GM19467 (cell line): ENCODE data around the gene KCNQ5.

Experiments
- ATAC-seq: cut with Tn5 transposase; IDR thresholded peaks from one replicate; pipeline ENCODE4 v1.9.1; 2021; ENCODE audit warnings: mild to moderate bottlenecking, moderate library complexity; ENCODE audit not compliant: unreplicated experiment

Gene KCNQ5

DNA sequence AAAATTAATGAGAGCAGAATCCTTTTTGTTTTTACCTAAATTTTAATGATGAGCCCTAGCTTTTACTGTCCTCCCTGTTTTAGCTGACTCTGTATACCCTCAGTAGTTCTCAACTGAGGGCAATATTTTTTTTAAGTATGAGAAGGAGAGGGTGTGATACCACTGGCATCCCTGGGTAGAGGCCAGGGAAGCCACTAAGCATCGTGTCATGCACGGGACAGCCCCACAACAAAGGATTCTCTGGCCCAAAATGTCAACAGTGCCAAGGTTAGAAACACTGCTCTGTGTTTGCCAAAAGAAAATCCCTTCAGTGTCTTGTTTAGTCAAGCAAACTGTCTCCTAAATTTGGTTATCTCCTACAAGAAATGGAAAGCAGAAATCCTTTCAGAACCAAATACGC is 210.4 kb downstream of the KCNQ5 start:
- ATAC-seq = no peak

DNA sequence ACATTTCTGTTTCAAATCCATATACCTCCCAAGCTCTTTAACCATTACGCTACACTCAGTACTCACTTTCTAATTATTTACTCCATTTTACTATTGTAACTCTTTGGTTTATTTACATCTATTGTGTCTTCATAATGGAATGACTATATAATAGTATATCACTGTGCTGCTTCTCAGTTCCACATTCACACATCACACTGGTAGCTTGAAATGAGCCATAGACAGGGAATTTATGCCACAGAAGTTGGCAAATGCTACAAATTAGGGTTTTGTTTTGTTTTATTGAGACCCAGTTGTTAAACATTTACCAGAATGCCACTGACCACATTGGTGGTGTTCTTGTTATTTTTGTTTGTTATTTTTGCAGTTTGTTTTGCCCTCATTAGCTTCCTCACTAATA is 213.9 kb downstream of the KCNQ5 start:
- ATAC-seq = no peak

DNA sequence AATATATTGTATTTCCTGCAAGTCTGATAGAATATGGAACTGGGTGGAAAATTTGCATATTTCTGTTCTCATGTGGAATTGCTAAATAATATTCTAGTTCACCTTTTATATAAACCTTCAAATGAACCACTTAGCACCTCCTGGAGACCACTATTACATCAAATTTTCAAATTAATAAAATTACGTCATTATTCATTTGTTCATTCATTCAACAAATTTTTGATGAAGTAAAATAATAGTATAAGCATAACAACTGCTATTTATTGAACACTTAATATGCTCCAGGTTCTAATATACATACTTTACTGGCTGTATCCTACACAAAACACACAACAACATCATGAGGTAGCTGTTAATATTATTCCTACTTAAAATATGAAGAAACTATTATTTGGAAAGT is 215.1 kb downstream of the KCNQ5 start:
- ATAC-seq = no peak

DNA sequence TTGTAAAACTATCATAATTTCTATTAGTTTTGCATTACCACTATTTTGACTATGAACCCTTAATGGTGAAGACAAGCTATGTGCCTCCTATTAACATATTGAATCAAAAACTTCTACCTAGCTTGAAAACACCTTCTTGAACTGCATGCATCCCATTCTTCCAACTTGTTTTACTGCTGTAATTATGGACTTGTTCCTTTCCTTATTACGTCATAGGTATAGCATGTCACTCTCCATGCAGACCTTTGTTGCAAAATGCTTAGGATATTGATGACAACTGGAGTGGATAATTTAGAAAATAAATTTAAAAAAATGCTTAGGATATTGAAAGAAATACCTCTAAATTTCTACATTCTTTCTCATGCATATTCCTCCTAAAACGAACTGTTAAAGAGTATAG is 219.3 kb downstream of the KCNQ5 start:
- ATAC-seq = no peak

DNA sequence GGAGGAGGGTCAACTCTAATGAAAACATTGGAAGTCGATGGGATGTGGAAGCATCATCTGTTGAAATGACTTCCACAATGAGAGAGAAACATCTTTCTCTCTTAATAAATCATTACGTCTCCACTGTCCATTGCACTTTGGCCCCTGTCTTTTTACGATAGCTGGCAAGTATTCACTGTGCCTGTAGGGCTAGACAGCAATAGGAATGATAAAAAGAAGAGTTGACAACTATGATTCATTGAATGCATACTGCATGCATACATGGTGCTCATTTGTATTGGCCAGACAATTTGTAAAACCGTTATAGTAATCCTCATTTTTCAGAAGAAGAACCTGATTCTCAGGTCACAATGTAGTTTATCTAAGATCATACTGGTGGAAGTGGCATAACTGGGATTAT is 220.3 kb downstream of the KCNQ5 start:
- ATAC-seq = no peak

DNA sequence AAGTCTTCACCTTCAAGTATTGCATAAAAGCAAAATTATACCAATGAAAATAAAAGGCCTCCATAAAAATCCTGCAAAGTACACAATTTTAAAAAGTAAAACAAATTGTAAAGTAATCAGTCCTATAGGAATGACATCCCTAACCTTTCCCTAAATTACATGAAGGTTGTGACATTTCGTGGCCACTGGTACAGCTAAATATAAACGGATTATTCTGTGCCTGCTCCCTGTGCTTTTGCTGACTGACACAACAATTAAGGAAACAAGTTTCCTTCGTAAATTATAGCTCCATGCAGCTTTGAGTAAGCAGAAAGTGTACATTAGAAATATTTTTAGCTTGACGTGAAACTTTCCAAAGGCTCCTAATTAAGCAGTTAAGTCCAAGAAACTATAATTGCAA is 222.8 kb downstream of the KCNQ5 start:
- ATAC-seq = no peak

DNA sequence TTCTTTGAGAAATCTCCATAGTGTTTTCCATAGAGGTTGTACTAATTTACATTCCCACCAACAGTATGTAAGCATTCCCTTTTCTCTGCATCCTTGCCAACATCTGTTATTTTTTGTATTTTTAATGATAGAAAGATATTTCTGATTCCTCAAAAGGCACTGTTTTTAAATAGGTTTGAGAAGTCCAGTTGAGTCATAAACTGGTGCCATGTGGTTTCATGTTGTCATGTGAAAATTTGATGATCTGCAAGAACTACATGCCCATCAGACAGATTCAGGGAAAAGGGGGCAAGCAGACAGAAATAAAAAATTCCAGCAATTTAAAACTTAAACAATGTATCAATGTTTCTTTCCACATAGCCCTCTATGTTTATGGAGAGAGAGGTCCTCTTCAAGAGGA is 227.5 kb downstream of the KCNQ5 start:
- ATAC-seq = no peak

DNA sequence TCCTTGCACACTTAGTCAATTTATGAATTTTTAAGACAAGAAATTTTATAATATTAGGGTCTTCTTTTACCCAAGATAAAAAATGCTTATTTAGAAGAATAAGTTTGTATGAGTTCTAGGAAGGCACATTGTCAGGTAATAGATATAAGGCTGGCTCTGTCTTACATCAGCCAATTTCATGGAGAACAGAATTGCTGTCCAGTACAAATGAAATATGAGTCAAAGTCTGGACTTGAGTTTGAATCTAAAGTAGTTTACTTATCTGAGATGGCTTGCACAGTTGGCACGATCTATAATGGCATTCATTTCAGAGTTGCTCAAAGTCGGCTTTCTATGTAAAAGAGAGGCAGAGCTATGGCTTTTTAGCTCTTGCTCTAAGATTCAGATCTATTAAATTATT is 228.2 kb downstream of the KCNQ5 start:
- ATAC-seq = no peak

DNA sequence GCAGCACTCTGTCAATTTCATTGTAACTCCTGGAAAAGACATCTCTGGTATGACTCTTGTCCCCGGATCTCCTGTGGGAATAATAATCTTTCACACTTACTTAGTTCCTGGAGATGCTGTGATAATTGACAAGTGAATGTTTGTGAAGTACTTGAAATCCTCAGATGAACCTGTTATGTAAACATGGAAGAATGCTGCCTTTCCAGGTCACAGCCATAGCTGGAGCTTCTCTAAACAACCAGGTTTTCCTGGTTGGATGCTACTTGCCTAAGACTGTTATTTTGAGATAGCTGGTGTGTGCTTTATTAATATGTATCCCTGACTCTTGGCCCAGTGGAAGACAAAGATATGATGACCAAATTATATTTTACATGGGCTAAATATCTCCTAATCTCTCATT is 228.6 kb downstream of the KCNQ5 start:
- ATAC-seq = no peak

DNA sequence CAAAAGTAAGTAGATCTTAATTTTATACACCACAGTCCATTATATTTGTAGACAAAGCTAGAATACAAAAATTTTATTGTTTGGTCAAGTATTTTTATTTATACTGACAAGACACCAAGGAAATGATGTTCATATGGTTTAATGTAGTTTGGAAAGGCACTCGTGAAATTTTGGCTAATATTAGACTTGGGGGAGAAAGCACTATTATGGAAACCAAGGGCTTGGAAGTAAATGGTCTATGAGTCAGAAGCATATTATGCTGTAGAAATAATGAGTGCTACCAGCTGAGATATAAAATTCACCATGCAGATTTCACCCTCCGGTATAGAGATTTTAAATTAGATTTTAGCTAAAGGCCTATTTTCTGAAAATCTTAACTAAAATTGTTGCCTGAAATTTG is 233.6 kb downstream of the KCNQ5 start:
- no peak for ATAC-seq

DNA sequence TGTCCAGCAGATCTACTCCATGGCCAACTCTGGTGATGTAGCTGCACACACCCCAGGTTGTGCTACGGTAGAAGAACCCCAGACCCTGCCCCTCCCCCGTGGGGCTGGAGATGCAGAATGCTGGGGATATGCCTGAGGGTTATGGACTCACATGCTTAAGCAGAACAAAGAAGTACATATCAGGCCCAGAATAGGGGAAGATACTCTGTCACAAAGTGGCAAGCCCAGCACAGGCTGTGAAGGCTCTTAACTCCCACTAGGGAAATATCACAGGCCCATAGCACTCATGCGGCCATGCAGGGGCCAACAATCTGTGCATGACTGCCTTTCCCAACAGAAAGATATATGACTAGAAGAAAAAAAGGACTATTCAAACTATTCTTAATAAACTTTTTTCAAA is 234.9 kb downstream of the KCNQ5 start:
- no peak for ATAC-seq

DNA sequence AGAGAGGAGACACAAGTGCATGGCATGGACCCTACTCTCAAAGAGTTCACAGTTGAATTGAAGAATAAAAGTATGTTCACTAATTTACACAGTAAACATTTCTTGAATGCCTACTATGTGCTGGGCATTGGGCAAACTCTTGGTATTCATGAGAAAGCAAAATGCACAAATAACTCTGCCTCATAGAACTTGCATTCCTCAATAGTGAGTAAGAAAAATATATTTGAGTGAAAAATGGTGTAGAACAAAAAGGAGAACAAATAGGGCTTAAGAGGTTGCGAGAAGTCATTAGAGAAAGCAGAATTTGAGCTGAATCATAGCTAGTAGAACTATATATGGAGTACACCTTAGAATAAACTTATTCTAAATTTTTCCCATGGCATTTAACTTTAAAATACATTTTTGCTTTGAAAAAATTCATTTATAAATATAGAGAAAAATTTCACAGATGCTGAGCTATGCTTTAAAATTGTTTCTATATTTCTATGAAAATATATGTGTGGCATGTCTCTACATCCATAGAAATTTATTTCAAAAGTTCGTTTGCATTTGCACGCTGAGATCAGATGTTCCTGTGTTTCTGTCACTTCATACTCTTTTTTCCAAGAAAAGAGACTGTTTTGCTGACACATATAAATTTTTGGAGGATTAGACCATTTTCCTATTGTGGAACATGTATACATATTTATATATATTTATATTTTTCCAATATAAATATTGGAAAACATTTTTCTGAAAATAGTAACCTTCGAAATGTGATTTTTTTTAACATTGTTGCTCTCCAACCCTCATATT is 236.1 kb downstream of the KCNQ5 start:
- no peak for ATAC-seq

DNA sequence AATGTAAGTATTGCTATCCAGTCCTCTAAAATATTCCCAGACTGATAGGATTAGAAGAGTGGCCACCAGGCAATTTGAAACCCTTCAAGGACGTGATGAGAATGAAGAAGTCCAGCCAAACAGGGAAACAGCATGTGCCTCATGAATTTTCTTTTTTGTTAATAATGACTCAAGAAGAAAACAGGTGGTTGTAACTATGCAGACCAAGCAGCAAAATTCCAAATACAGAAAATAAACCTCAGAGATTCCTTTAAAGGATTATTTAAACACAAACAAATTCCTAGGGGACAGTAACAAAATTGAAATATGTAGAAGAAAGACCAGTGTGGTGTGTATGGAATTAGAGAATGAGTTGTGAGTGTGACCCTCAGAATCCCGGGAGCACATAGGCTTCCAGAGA is 239.2 kb downstream of the KCNQ5 start:
- no peak for ATAC-seq

DNA sequence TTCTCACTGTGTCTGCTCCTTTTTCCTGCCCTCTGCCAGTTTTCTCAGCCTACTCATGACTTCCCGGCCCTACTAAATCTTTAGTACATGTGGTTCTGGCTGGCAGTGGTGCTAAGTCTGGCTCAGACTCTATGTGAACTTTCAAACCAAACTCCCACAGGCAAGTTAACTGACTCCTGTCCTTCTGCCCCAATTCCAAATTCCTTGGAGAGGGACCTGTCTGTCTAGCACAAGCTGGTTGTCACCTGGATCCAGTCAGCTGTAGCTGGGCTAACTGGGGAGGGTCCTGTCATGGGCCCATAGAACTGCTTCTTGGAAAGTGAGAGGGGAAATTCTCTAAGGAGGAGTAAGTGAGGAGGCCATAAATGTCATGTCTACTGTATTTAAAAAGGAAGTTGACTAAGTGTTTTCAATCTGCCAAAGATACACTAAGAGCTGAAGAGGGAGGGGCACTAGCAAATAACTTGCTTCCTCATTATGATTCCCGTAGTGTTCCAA is 240.1 kb downstream of the KCNQ5 start:
- ATAC-seq = no peak

DNA sequence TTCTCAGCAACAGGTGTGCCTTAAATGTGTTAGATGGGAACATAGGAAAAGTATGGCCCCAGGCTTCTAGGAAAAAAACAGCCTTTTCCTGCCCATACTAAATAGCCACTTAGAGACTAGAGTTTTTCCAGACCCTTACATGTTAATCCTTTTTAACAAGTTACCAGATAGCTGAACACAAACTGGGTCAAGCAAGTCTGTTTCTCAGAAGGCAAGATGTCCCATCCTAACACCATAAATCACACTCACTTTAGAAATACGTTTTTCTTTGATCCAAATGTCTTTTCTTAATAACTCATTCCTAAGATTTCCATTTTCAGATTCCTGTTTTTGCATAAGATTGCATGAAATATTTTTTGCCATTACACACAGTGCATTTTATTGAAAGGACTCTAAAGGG is 241.3 kb downstream of the KCNQ5 start:
- no peak for ATAC-seq

DNA sequence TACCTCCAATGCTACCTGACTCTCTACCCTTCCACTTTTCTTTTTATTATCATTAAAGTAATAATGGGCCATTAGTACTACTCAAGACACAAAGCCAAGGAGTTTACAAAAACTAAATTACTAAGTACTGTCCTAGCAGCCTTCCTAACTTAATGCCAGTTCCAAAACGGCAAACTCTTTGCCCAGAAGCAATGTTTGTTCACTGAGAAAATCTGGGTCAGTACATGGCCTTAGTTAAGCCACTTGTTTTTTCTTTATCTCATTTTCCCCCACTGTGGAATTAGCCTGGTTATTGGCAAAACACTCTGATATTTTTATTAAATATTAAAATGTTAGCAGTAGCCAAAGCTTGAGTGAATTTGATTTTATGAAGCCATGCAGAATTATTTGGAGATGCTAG is 242.4 kb downstream of the KCNQ5 start:
- no peak for ATAC-seq

DNA sequence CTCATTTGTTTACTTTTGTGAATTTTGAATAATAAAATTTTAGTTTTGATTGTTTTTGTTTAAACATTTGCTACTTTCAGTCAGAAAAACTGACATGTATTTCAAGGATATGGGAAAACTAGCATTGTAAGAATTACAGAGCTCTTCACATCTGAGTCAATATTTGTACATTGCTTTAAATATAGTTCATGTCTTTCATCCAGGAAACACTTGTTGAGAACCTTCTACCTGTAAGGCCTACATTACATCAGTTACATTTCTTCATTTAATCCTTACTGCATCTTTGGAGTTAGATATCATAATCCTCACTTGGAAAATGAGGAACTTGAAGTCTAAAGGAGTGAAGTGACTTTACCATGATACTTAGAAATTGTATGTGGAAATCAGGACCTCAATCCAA is 242.9 kb downstream of the KCNQ5 start:
- ATAC-seq = no peak

DNA sequence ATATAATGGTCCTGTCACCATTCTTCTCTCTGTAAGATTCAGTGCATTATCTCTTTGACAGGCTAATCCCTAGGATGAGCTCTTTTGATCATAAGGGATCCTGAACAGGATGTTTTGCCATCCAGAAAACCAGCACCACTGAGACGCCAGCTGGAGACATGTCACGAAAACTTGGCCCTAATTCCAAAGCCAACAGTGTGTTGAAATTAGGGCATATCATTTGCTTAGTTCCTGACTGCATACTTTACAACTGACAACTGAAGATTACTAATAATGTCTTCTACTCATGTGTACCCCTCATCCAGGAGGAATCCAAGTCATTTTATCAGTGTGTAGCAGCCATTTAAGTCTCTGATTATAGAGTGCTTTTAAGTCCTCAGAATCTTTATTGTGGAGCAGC is 243.6 kb downstream of the KCNQ5 start:
- ATAC-seq = no peak

DNA sequence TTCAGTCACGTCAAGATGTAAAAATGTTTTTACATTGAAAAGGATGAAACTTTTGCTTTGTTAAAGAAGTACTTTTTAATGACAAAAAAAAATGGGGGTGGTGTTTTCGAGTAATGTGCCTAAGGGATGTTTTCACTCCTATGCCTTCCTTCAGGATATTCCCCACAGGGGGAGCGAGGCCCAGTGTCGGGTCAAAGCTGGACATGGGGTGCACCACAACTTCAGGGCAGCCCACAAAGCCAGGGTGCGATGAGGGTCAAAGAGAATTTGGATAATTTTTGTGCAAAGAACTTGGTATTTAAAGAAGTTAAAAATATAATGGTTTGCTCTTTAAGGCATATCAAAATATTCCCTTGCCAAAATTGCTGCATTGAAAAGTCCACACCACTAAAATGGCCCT is 247.8 kb downstream of the KCNQ5 start:
- no peak for ATAC-seq

DNA sequence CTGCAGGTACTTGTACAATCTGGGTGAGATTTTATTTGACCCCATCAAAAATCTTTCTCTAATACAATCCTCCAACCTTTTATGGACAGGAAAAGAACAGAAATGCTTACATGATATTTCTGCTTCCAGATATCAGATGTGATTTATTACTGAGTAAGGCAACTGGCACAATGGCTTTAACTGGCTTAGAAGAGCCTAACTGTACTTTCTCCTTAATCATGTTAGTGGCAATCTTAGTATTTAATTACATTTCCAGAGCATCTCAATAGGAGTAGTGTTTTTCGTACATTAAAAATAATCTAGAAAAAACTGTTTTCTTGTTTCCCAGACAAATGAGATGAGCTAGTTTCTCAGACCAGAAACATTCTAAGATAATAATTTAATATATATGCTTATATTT is 251.6 kb downstream of the KCNQ5 start:
- no peak for ATAC-seq

DNA sequence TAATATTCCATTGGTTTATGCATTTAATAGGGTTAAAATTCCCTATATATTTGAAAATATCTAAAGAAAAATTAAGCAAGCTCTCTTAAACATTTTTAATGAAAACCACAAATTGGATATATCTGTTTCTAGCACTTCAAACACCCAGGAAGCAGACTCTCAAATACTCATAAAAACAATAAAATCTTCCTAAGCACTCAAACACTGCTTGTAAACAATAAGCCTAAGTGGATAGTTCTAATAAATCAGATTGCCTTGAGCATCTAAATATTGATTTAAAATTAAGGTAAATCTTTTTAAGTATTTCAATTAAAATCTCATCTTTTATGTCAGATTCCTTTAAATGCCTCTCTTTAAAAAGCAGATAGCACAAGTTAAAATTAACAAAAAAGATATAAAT is 254.4 kb downstream of the KCNQ5 start:
- no peak for ATAC-seq

DNA sequence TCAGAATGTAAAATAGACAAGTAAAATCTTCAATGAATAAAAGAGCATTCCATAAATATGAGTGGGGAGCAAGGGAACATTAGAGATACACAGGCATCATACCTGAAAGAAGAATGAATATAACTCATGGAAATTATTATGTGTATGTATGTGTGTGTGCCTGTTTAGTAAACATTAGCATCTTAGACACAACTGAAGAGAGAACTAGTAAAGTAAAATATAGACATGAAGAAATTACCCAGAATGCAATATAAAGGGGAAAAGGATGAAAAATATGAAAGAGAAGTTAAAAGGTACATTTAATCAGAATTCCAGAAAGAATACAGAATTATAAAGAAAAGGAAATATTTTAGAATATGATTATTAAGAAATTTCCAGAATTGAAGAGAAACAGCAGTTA is 264.3 kb downstream of the KCNQ5 start:
- no peak for ATAC-seq

DNA sequence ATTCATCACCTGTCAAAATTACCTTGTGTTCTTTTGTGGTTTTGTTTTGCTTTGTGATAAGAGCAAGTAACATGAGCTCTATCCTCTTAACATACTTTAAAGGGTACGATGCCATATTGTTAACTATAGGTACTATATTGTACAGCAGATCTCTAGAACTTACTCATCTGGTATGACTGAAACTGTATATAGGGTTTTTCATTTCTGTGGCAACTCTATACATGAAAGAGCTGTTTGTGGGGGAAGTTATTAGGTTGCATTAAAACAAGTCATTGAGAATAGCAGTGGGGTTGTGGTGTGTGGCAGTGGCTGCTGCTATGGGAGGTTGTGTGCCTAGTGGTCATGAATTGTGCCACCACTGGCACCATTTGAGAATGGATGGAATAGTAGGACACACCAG is 268.4 kb downstream of the KCNQ5 start:
- ATAC-seq = no peak
